ENCODE data around the gene B4GALT5.

DNA sequence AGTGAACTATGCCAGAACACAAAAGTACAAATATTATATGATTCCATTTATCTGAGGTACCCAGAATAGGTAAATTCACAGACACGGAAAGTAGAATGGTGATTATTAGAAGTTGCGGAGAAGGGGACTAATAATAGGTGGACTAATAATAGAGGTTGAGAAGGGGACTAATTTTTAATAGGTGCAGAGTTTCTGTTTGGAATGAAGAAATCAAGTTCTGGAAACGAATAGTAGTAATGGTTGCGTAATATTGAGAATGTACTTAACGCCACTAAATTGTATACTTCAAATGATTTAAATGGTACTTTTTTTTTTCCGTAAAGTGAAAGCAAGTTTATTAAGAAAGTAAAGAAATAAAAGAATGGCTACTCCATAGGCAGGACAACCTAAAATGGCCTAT lies 33.2 kb downstream of the B4GALT5 start:
- no peak for TF ChIP-seq BACH2 (CRISPR knock-in tag; IDR thresholded peaks at IDR 0.05; ENCODE audit: borderline replicate concordance)
- TF ChIP-seq ZFP3 (CRISPR knock-in tag; IDR thresholded peaks at IDR 0.05), result no peak
- TF ChIP-seq, protein P1, sequence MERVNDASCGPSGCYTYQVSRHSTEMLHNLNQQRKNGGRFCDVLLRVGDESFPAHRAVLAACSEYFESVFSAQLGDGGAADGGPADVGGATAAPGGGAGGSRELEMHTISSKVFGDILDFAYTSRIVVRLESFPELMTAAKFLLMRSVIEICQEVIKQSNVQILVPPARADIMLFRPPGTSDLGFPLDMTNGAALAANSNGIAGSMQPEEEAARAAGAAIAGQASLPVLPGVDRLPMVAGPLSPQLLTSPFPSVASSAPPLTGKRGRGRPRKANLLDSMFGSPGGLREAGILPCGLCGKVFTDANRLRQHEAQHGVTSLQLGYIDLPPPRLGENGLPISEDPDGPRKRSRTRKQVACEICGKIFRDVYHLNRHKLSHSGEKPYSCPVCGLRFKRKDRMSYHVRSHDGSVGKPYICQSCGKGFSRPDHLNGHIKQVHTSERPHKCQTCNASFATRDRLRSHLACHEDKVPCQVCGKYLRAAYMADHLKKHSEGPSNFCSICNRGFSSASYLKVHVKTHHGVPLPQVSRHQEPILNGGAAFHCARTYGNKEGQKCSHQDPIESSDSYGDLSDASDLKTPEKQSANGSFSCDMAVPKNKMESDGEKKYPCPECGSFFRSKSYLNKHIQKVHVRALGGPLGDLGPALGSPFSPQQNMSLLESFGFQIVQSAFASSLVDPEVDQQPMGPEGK (CRISPR knock-in tag; IDR thresholded peaks at IDR 0.05; ENCODE audit: borderline replicate concordance), result no peak
- no peak for TF ChIP-seq ZC3H10 (CRISPR knock-in tag; IDR thresholded peaks at IDR 0.05)
- TF ChIP-seq, protein P2, sequence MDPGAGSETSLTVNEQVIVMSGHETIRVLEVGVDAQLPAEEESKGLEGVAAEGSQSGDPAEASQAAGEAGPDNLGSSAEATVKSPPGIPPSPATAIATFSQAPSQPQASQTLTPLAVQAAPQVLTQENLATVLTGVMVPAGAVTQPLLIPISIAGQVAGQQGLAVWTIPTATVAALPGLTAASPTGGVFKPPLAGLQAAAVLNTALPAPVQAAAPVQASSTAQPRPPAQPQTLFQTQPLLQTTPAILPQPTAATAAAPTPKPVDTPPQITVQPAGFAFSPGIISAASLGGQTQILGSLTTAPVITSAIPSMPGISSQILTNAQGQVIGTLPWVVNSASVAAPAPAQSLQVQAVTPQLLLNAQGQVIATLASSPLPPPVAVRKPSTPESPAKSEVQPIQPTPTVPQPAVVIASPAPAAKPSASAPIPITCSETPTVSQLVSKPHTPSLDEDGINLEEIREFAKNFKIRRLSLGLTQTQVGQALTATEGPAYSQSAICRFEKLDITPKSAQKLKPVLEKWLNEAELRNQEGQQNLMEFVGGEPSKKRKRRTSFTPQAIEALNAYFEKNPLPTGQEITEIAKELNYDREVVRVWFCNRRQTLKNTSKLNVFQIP (CRISPR knock-in tag; IDR thresholded peaks at IDR 0.05; ENCODE audit: borderline replicate concordance, low read depth), result no peak
- TF ChIP-seq, protein P3, sequence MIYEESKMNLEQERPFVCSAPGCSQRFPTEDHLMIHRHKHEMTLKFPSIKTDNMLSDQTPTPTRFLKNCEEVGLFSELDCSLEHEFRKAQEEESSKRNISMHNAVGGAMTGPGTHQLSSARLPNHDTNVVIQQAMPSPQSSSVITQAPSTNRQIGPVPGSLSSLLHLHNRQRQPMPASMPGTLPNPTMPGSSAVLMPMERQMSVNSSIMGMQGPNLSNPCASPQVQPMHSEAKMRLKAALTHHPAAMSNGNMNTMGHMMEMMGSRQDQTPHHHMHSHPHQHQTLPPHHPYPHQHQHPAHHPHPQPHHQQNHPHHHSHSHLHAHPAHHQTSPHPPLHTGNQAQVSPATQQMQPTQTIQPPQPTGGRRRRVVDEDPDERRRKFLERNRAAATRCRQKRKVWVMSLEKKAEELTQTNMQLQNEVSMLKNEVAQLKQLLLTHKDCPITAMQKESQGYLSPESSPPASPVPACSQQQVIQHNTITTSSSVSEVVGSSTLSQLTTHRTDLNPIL (CRISPR knock-in tag; IDR thresholded peaks at IDR 0.05; ENCODE audit: low read depth), result no peak
- no peak for TF ChIP-seq SNAI2 (CRISPR knock-in tag; IDR thresholded peaks at IDR 0.05)
- no peak for TF ChIP-seq RARB (CRISPR knock-in tag; IDR thresholded peaks at IDR 0.05)

All from SK-N-SH treated with all-trans-retinoic acid at 6 μM for 48 hours (cell line).